ENCODE data around the gene IQCH. TPM values are rescaled to one million over a fixed set of nuclear protein-coding genes. Genes with fewer than 3 reads are reported as not detected.

Gene IQCH
- total RNA-seq, 1 experiment from 2014 or later: 1.9 TPM

- POLR2A ChIA-PET: no interaction called here
- TF ChIP-seq CDX4 (CRISPR knock-in tag; IDR thresholded peaks at IDR 0.05; ENCODE audit: borderline replicate concordance) (no peak), GABPB1 (CRISPR knock-in tag; IDR thresholded peaks at IDR 0.05) (no peak), HMGXB4 (CRISPR knock-in tag; IDR thresholded peaks at IDR 0.05) (no peak), FOXK1 (CRISPR knock-in tag; IDR thresholded peaks at IDR 0.05) (no peak), TEAD1 (CRISPR knock-in tag; IDR thresholded peaks at IDR 0.05) (no peak), RELA (CRISPR knock-in tag; IDR thresholded peaks at IDR 0.05; ENCODE audit: borderline replicate concordance) (no peak), ZNF232 (CRISPR knock-in tag; IDR thresholded peaks at IDR 0.05) (no peak), ZNF263 (CRISPR knock-in tag; IDR thresholded peaks at IDR 0.05; ENCODE audit: low read depth) (no peak), NR3C1 (CRISPR knock-in tag; conservative IDR thresholded peaks at IDR 0.05; ENCODE audit: low read depth) (no peak), RORB (CRISPR knock-in tag; IDR thresholded peaks at IDR 0.05) (no peak), TEAD4 (CRISPR knock-in tag; IDR thresholded peaks at IDR 0.05) (no peak), PREB (CRISPR knock-in tag; IDR thresholded peaks at IDR 0.05; ENCODE audit: borderline replicate concordance) (no peak), ATF1 (CRISPR knock-in tag; IDR thresholded peaks at IDR 0.05) (no peak), NFE2L1 (CRISPR knock-in tag; IDR thresholded peaks at IDR 0.05) (no peak), GTF2I (CRISPR knock-in tag; conservative IDR thresholded peaks at IDR 0.05) (no peak)
- TF ChIP-seq, protein P1, sequence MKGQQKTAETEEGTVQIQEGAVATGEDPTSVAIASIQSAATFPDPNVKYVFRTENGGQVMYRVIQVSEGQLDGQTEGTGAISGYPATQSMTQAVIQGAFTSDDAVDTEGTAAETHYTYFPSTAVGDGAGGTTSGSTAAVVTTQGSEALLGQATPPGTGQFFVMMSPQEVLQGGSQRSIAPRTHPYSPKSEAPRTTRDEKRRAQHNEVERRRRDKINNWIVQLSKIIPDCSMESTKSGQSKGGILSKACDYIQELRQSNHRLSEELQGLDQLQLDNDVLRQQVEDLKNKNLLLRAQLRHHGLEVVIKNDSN (CRISPR knock-in tag; IDR thresholded peaks at IDR 0.05): no peak
- TF ChIP-seq, protein P2, sequence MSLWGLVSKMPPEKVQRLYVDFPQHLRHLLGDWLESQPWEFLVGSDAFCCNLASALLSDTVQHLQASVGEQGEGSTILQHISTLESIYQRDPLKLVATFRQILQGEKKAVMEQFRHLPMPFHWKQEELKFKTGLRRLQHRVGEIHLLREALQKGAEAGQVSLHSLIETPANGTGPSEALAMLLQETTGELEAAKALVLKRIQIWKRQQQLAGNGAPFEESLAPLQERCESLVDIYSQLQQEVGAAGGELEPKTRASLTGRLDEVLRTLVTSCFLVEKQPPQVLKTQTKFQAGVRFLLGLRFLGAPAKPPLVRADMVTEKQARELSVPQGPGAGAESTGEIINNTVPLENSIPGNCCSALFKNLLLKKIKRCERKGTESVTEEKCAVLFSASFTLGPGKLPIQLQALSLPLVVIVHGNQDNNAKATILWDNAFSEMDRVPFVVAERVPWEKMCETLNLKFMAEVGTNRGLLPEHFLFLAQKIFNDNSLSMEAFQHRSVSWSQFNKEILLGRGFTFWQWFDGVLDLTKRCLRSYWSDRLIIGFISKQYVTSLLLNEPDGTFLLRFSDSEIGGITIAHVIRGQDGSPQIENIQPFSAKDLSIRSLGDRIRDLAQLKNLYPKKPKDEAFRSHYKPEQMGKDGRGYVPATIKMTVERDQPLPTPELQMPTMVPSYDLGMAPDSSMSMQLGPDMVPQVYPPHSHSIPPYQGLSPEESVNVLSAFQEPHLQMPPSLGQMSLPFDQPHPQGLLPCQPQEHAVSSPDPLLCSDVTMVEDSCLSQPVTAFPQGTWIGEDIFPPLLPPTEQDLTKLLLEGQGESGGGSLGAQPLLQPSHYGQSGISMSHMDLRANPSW (CRISPR knock-in tag; conservative IDR thresholded peaks at IDR 0.05; ENCODE audit: low read depth): no peak
- TF ChIP-seq, protein P3, sequence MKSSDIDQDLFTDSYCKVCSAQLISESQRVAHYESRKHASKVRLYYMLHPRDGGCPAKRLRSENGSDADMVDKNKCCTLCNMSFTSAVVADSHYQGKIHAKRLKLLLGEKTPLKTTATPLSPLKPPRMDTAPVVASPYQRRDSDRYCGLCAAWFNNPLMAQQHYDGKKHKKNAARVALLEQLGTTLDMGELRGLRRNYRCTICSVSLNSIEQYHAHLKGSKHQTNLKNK (CRISPR knock-in tag; IDR thresholded peaks at IDR 0.05): no peak
- TF ChIP-seq, protein P4, sequence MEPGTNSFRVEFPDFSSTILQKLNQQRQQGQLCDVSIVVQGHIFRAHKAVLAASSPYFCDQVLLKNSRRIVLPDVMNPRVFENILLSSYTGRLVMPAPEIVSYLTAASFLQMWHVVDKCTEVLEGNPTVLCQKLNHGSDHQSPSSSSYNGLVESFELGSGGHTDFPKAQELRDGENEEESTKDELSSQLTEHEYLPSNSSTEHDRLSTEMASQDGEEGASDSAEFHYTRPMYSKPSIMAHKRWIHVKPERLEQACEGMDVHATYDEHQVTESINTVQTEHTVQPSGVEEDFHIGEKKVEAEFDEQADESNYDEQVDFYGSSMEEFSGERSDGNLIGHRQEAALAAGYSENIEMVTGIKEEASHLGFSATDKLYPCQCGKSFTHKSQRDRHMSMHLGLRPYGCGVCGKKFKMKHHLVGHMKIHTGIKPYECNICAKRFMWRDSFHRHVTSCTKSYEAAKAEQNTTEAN (CRISPR knock-in tag; IDR thresholded peaks at IDR 0.05): no peak
- Mint-ChIP-seq H3K9me3 (no peaks in the 10 kb centered on the region), H3K27ac (no peak overlapping the region), H3K4me3 (no peak overlapping the region), H3K4me1 (no peaks in the 10 kb centered on the region), H3K36me3 (no peaks in the 10 kb centered on the region), H3K27me3 (ENCODE audit: low read depth) (no peaks in the 10 kb centered on the region)
- no peak for DNase-seq (ENCODE audit: low spot score)
- CTCF ChIA-PET: interaction anchor here (1.6 kb wide), 1 partner anchor 437 kb away, joined by 3 read pairs; no protein-coding TSS in a partner anchor
- no peak for ATAC-seq
Measured at GRCh38 chr15:67383899-67384298, 129.3 kb downstream of the IQCH start.
